DOHH2 (cell line): ENCODE data around the gene CAMTA1.

Experiments
- EZH2phosphoT487 ChIP-seq: fragments of 200-600 bp; sonication (generic); IDR thresholded peaks from 2 replicates; pipeline ENCODE4 v1.6.1; 2017; ENCODE audit warnings: borderline replicate concordance, mild to moderate bottlenecking, antibody characterized with exemption, low read length, moderate library complexity, mixed read lengths
- TF ChIP-seq, protein P1 (sequence below): fragments of 200-600 bp; sonication (generic); IDR thresholded peaks from one replicate; pipeline ENCODE4 v1.5.1; 2014; ENCODE audit warnings: antibody characterized with exemption, mild to moderate bottlenecking, low read depth, low read length; ENCODE audit not compliant: poor library complexity, severe bottlenecking

DNA sequence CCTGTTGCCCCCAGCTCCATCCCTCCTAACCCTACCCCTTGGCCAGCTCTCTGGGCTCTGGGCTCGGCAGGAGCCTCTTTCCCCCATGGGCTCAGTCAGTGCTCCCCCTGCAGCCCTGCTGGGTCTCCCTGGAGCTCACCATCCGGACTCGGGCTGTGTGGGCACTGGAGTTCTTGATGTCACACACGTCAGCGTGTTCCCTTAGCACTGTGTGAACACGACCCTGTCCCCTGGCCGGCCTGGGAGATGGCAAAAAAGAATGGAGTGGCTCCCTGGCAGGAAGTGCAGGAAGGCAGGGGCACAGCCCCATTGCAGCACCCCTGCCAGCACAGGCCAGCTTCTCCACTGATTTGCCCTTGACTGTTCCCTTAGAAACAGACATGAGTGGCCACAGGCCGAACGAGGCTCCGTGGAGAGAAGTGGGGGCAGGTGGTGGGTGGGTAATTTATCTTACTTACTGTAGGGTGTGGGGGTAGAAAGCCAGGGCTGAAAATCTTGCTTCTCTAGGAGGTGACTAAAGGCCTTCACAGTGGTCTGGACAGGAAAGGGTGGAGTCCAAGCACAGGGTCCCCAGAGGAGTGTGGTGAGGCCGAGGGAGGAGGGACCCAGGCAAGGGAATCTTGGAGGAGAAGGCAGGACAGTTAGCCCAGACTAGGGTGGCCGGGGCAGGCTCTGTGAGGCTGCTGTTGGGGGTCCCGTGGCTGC, 604.1 kb downstream of the CAMTA1 start:
- TF ChIP-seq, protein P1, sequence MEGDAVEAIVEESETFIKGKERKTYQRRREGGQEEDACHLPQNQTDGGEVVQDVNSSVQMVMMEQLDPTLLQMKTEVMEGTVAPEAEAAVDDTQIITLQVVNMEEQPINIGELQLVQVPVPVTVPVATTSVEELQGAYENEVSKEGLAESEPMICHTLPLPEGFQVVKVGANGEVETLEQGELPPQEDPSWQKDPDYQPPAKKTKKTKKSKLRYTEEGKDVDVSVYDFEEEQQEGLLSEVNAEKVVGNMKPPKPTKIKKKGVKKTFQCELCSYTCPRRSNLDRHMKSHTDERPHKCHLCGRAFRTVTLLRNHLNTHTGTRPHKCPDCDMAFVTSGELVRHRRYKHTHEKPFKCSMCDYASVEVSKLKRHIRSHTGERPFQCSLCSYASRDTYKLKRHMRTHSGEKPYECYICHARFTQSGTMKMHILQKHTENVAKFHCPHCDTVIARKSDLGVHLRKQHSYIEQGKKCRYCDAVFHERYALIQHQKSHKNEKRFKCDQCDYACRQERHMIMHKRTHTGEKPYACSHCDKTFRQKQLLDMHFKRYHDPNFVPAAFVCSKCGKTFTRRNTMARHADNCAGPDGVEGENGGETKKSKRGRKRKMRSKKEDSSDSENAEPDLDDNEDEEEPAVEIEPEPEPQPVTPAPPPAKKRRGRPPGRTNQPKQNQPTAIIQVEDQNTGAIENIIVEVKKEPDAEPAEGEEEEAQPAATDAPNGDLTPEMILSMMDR = no peak
- no peak for TF ChIP-seq EZH2phosphoT487
